HG03439 (cell line): ENCODE data around the gene TMED1.

Experiments
- ATAC-seq: cut with Tn5 transposase; IDR thresholded peaks from one replicate; pipeline ENCODE4 v1.9.1; 2021; ENCODE audit warnings: mild to moderate bottlenecking, moderate library complexity; ENCODE audit not compliant: unreplicated experiment

TMED1 gene

GRCh38 chr19:10812902-10813404 lies 23.1 kb downstream of the TMED1 start:
- no peak for ATAC-seq

GRCh38 chr19:10812196-10812595 lies 23.8 kb downstream of the TMED1 start:
- no peak for ATAC-seq

GRCh38 chr19:10811391-10812111 lies 24.5 kb downstream of the TMED1 start:
- ATAC-seq = no peak

GRCh38 chr19:10809651-10810285 lies 26.2 kb downstream of the TMED1 start:
- ATAC-seq = no peak

GRCh38 chr19:10808937-10809649 lies 26.9 kb downstream of the TMED1 start:
- ATAC-seq = no peak

GRCh38 chr19:10805758-10806247 lies 30.2 kb downstream of the TMED1 start:
- no peak for ATAC-seq

- no peak for ATAC-seq
These were observed 30.8 kb downstream of the TMED1 start for GRCh38 chr19:10805065-10805757.

GRCh38 chr19:10803252-10803651 lies 32.8 kb downstream of the TMED1 start:
- no peak for ATAC-seq

GRCh38 chr19:10802479-10802878 lies 33.5 kb downstream of the TMED1 start:
- ATAC-seq = no peak

GRCh38 chr19:10800488-10800887 lies 35.5 kb downstream of the TMED1 start:
- ATAC-seq = no peak

- no peak for ATAC-seq
These were observed 38.3 kb downstream of the TMED1 start for GRCh38 chr19:10797541-10798256.

GRCh38 chr19:10797078-10797477 lies 38.9 kb downstream of the TMED1 start:
- no peak for ATAC-seq

- no peak for ATAC-seq
These were observed 39.4 kb downstream of the TMED1 start for GRCh38 chr19:10796653-10797052.

GRCh38 chr19:10789866-10790265 lies 46.1 kb downstream of the TMED1 start:
- no peak for ATAC-seq

GRCh38 chr19:10788146-10788545 lies 47.9 kb downstream of the TMED1 start:
- ATAC-seq = no peak

GRCh38 chr19:10784257-10784656 lies 51.8 kb downstream of the TMED1 start:
- no peak for ATAC-seq

GRCh38 chr19:10782795-10783194 lies 53.2 kb downstream of the TMED1 start:
- no peak for ATAC-seq
